Stimulated activated CD4-positive, alpha-beta T cell treated with anti-CD3 and anti-CD28 coated beads, Interleukin-4, amount 100 ng/mL, for 1 hour (primary cell): ENCODE data around the gene PRMT1.

ENCODE experiments used
- DNase-seq: peaks from one replicate; pipeline ENCODE4 v3.0.0-alpha.2; 2020

The PRMT1 gene

DNA sequence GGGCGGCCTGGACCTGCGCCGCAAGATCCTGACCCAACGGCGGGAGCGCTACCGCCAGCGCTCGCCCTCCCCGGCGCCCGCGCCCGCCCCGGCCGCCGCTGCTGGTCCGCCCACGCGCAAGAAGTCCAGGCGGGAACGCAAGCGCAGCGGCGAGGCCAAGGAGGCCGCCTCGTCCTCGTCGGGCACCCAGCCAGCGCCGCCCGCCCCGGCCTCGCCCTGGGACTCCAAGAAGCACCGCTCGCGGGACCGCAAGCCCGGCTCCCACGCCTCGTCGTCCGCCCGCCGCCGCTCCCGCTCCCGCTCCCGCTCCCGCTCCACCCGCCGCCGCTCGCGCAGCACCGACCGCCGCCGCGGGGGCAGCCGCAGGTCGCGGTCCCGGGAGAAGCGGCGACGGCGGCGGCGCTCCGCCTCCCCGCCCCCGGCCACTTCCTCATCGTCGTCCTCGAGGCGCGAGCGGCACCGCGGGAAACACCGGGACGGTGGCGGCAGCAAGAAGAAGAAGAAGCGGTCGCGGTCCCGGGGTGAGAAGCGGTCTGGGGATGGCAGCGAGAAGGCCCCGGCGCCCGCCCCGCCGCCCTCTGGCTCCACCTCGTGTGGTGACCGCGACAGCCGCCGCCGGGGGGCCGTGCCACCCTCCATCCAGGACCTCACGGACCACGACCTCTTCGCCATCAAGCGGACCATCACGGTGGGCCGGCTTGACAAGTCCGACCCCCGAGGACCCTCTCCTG is 25.1 kb upstream of the PRMT1 start:
- DNase-seq, result no peak

DNA sequence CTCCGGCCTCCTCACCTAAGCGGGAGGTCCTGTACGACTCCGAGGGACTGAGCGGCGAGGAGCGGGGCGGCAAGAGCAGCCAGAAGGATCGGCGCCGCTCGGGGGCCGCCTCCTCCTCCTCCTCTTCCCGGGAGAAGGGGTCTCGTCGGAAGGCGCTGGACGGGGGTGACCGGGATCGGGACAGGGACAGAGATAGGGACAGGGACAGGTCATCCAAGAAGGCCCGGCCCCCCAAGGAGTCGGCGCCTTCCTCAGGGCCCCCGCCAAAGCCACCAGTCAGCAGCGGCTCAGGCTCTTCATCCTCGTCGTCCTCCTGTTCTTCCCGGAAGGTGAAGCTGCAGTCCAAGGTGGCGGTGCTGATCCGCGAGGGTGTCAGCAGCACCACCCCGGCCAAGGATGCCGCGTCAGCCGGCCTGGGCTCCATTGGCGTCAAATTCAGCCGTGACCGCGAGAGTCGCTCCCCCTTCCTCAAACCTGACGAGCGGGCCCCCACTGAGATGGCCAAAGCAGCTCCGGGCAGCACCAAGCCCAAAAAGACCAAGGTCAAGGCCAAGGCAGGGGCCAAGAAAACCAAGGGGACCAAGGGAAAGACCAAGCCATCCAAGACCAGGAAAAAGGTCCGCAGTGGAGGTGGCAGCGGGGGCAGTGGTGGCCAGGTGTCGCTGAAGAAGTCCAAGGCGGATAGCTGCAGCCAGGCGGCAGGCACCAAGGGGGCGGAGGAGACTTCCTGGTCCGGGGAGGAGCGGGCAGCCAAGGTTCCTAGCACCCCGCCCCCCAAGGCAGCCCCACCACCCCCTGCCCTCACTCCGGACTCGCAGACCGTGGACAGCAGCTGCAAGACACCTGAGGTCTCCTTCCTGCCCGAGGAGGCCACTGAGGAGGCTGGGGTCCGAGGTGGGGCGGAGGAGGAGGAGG is 24.3 kb upstream of the PRMT1 start:
- no peak for DNase-seq

DNA sequence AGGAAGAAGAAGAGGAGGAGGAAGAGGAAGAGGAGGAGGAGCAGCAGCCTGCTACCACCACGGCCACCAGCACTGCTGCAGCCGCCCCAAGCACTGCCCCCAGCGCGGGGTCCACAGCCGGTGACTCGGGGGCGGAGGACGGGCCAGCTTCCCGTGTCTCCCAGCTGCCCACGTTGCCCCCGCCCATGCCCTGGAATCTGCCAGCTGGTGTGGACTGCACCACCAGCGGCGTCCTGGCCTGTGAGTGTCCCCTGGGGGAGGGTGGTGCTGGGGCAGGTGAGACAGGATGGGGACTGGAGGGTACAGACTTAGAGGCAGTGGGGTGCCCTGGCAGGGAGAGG is 23.6 kb upstream of the PRMT1 start:
- no peak for DNase-seq

DNA sequence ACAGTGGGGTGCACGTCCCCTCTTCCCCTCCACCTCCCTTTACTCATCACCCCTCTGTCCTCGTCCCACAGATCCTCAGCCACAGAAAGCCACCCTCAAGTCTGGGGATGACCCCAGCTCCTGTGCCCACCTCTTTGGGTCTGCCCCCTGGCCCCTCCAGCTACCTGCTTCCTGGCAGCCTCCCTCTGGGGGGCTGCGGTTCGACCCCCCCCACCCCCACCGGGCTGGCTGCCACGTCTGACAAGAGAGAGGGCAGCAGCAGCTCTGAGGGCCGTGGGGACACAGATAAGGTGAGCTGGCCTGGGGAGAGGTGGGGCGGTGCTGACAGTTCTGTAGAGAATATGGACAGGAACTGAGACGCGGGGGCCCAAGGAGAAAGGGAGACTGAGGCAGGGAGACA is 22.5 kb upstream of the PRMT1 start:
- no peak for DNase-seq

DNA sequence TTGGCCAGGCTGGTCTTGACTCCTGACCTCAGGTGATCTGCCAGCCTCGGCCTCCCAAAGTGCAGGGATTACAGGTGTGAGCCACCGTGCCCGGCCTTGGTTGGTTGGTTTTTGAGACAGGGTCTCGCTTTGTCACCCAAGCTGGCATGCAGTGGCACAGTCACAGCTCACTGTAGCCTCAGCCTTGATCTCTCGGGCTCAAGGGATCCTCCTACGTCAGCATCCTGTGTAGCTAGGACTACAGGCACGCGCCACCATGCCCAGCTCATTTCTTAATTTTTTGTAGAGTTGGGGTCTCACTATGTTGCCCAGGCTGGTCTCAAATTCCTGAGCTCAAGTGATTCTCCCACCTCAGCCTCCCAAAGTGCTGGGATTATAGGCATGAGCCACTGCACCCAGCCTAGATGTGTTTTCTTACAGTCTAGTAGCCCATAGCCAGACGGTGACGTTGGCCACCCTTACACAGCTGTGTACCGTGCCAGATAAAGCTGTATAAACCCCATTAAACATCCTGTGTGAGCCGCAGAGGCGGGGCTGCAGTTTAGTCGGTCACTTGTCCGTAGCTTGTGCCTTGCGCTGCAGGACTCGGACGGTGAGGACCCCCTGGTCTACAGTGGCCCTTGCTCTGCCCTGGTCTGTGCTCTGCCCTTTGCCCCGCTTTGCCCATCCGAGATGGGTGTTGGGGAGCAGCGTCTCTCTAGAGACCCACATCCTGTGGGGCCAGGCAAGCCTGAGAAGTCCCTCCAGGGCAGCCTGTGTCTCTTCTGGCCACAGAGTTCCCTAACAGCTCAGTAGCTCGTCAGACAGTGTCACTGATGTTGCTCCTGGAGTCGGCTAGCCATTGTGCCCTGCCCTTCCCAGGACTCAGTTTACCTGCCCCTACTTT is 21.3 kb upstream of the PRMT1 start:
- DNase-seq, result no peak

DNA sequence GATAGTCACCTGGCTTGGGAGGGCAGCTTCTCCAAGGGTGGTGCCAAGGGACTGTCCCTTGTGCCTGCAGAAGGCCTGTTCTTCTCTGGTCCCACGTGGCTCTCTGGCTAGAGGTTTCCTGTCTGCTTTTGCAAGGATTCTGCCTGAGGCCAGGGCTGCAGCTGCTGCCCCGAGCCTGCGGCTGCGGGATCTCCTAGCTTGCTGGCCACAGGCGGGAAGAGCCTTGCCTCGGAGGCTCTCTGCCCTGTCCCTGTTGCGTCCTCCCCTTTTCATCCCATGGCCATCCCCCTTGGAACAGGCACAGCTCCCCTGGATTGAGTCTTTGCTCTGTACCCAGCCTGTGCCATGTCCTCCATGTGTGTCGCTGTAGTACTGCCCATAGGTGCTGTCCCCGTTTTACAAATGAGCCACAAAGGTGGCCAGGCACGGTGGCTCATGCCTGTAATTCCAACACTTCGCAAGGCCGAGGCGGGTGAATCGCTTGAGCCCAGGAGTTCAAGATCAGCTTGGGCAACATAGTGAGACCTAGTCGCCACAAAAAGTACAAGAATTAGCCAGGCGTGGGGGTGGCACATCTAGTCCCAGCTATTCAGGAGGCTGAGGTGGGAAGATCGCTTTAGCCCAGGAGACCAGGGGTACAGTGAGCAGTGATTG is 20.5 kb upstream of the PRMT1 start:
- no peak for DNase-seq

DNA sequence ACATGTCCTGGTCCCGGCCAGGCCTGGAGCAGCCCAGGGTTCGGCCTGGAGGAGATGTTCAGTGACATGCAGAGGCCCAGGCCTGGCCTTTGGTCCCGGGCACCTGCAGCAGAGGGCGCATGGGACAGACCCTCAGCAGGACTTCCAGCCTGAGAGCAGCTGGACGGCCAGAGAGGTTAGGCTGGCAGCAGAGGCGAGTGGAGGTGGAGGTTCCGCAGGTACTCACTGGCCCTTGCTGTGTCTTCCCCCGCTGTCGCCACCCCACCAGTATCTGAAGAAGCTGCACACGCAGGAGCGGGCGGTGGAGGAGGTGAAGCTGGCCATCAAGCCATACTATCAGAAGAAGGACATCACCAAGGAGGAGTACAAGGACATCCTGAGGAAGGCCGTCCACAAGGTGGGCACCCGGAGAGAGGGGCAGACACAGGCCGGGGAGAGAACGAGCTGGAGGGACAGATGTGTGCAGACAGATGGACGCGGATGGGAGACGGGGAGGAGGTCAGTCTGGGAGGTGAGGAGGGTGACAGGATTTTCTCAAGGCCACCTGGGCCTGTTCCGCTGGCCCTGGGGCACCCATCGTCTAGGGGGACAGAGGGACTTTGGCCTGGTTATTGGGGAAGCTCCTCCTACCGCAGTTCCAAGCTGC is 19.5 kb upstream of the PRMT1 start:
- no peak for DNase-seq

DNA sequence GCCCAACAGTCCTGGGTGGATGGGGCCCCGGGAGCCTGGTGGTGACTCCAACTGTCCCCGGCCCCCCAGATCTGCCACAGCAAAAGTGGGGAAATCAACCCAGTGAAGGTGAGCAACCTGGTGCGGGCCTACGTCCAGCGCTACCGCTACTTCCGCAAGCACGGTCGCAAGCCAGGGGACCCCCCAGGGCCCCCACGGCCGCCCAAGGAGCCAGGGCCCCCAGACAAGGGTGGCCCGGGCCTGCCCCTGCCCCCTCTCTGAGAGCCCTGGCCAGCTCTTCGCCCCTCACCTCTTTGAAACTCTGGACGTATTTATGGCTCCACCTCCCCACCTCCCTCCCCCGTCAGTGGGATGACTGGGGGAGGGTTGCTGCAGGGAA is 18.9 kb upstream of the PRMT1 start:
- DNase-seq, result no peak

DNA sequence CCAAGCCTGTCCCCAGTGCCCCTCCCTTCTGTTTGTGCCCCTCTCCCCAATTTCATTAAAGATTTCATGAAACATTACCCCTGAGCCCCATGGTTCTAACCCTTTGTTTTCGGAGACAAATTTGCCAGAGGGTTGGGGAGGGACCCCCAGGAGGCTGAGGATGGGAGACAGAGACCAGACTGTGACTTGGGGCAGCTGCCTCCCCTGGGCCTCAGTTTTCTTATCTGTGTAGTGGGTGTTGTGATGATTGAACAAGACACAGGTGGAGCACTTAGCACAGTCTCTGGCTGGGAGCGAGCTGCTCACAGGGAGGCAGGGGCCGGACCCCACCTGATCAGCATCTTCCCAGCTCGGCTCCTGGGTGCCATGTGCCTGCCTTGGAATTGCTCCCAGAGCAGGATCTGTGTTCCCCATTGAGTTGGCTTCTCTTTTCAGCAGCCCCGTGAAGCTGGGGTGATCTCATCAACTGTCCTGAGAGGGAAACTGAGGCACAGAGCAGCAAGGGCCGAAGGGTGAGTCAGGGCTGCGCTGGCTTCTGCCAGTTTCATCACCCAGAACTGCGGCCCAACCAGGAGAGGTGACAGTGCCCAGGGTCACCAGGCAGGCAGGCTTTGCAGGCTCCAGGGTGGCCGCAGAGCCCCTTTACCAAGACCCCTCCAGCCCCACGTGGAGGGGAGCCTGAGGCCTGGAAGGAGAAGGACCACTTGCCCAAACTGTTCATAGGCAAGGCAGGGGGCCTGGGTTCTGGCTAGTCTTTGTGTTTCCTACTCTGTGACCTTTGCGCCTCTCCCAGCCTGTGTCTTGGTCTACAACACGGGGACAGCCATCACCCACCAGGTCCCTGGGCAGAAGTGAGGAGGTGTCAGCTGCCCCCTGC is 18.3 kb upstream of the PRMT1 start:
- no peak for DNase-seq

DNA sequence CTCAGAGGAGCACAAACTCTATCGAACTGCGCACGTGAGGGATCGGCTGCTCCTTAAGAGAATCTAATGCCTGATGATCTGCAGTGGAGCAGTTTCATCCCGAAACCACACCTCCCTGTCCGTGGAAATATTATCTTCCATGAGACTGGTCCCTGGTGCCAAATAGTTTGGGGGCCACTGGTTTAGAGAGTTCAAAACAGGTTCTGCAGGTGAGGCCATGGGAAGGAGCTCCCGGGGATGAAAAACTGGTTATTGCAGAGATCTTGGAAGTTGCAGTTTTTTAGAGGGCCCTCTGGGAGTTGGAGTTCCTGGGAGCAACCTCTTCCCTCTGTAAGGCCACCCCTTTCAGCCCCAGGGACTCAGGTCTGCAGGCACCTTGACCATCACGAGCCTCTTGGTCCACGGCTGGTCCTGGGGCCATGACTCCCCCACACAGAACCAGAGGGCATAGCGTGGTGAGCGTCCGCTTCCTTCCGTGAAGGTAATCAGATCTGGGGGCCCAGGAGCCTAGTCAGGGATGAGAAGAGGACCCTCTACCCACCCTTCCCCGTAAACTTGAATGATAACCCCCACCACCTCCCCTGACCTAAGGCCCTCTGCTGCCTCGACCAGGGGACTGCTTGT is 16.6 kb upstream of the PRMT1 start:
- DNase-seq, result no peak

DNA sequence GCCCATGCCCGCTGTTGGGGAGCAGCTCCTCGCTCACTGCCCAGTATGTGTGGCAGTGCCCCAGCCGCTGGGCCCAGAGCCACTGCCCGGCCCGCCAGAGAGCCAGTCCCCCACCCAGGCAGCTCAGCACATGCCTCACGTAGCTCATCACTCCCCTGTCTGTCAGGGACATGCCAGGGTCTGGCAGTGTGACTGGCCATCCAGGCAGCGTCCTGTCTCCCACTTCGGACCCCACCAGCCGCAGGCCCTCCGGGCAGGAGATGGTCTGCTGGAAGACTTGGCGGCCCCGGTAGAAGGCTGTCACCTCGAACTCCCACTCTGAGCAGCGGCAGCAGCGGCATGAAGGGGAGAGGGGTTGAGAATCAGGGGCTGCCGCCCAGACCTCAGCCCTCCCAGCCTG is 15.1 kb upstream of the PRMT1 start:
- no peak for DNase-seq

DNA sequence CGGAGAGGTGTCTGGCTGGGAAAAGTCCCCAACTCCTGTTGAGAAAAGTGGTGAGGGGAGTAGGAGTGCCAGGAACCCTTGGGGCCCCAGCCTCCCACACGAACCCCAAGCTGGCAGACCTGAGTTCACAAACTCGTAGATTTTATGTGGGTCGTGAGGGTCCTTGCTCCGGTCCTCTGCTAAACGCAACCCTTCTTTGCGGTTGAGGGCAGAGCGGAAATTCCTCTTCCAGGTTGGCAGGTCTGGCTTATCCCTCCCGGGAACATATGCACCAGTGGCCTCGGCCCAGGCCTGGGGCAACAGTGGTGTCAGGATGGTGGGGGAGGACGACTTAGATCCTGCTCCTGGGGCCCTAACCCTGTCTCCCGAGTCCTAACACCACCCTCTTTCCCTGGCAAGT is 13.8 kb upstream of the PRMT1 start:
- DNase-seq, result no peak

DNA sequence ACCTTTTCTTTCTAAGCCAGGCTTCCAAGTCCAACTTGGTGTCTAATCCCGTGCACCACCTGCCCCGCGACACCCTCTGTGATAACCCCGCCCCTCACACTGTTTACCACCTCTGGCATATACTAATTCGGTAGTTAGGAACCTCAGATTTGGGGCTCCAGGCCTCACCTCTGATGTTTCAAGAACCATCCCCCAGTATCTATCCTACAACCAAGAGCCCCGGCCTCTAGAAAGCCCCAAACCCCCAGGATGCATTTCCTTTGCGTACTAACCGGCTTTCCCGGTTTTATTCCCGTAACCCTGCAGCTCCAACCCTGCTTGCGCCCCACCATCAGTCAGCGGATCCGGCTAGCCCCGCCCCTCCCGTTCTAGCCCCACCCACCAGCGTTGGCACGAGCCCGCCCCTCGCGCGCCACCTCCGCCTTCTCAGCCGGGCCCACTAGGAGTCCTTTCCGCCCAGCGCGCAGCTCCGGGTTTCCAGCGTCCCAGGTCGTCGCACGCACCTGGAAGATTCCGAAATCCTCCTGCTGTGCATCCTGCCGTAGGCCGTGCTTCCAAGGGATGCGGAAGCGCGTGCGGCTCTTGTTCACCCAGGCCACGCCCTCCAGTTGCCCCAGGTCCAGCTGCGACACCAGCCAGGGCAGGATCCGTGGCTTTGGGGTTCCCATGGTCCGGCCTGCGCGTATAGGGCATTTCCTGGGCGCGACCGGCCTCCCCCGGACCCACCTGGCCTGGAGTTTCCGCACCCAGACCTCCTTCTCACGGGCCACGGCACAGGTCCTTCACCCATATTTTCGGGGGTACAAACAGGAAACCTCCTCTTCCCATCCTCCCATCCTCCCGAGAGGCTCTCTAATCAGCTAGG is 12.7 kb upstream of the PRMT1 start:
- peak; percentile 93 for DNase-seq

DNA sequence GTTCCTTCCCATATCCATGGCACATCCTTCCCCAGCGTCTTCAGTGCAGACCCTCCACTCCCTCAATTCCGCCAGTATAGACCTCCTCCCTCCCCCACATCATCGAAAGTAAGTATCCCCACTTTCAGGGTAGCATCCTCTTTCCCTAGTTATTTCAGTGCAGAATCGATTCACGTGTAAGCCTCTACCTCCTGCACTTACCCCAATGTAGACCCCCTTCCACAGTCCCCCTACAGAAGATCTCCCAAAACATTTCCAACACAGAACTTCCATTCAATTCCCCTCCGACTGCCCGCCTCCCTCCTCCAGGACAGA is 12.1 kb upstream of the PRMT1 start:
- no peak for DNase-seq

DNA sequence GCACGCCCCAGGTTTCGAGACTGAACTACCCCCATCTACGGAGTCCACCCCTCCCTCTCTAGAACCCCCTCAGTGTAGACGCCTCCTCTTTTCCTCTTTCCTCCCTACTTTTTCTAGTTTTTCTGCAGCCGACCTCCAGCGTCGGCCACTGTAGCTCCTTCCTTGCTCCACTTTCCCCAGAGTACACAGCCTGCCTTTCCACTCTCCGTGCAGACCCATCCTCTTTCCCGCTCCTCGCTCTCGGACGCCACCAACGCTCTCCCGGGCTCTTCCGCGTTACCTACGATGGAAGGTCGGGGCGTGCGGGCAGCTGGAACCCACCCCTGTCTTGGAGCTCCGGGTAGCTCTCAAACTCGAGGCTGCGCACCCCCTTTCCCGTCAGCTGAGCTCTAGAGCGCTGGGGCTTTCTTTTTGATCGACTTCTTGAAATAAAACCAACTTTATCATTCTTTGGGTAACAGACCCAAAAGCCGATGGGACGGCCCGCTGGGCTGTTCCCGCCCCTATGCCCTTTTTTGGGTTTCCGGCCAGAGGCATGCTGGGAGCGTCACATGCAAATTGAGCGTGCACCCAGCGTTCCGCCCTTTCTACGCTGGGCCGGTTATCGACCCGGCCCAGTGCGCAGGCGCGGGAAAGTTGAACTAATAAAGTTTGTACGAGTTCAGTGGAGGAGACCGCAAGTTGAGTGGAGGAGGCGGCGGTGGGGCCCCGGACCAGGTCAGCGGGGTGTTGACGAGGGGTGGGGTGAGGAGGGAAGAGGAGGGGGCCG is 11.5 kb upstream of the PRMT1 start, which contains the start of the genes BCL2L12 and IRF3:
Gene BCL2L12 (plus strand): TSS at position 583 of the 769 bp plus-strand sequence. CDS start 760 bp downstream, outside the sequence.
Gene IRF3 (minus strand): TSS at position 507 of the 769 bp plus-strand sequence. CDS start 1,019 bp downstream, outside the sequence.
- DNase-seq, result peak; percentile 99

DNA sequence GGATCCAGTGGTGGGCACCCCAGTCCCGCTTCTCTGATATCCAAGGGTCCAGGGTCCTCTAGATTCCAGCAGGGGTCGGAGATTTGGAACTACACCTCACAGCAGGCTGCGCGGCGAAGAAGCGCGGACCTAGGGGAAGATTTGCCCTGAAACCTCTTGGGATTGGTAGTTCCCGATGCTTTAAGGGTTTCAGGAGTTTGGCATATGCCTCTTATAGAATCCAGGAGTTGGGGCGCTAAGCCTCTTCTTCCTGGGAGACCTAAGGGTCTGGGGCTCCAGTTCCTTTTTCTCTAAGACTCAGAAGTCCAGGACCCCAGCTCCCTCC is 11.0 kb upstream of the PRMT1 start:
- DNase-seq, result no peak

DNA sequence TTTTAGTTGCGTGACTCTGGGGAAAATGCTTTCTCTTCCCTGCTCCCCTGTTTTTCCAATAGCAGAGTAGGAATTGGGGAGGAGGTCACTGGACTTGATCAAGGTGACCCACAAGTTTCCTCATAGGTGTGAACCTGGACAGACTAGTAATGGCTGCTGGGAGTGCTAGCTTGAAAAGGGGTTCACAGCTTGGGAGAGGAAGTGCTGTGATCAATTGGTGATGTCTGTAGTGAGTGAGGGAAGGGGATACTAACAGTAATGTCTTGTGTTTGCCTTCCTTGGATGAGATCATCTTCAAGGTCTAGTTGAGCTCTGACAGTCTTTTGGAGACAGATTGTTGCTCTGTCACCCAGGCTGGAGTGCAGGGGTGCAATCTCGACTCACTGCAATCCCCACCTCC is 9.6 kb upstream of the PRMT1 start:
- DNase-seq, result no peak

DNA sequence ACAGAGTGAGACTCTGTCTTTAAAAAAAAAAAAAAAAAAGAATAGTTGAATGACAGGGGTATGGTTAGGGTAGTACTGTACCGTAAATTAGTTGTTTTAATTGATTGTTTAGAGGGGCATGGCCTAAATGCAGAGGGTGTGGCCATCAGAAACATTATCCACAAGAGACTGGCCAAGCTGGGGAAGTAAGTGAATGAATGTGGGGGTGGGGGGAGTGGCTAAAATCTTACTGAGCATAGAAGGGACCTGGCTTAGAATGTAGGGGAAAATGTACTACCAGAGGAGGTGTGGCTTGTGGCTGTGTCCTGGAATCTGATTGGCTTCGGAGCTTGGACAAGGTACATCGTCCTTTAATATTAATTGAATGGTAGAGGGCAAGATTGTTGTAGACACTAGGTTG is 7.6 kb upstream of the PRMT1 start:
- DNase-seq, result no peak
